ENCODE results near the gene HSPBP1. TPM values are rescaled to one million over a fixed set of nuclear protein-coding genes. Genes with fewer than 3 reads are reported as not detected.

The HSPBP1 gene
- total RNA-seq, 1 experiment from 2014 or later: 83.4 TPM

DNA sequence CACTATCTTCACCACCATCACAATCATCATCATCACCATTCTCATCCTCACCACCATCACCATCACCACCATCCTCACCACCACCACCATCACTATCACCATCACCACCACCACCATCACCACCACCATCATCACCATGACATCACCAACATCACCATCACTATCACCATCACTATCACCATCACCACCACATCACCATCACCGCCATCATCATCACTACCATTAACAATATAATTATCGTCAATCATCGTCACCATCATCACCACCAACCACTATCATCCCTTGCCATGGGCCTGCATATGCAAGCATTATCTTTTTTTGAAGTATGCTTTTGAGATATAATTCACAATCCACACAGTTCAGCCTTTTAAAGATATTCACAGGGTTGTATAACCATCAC, 13.5 kb downstream of the HSPBP1 start:
- intact Hi-C loops (cut with micrococcal nuclease; ENCODE audit: unreplicated experiment): no loop called here

DNA sequence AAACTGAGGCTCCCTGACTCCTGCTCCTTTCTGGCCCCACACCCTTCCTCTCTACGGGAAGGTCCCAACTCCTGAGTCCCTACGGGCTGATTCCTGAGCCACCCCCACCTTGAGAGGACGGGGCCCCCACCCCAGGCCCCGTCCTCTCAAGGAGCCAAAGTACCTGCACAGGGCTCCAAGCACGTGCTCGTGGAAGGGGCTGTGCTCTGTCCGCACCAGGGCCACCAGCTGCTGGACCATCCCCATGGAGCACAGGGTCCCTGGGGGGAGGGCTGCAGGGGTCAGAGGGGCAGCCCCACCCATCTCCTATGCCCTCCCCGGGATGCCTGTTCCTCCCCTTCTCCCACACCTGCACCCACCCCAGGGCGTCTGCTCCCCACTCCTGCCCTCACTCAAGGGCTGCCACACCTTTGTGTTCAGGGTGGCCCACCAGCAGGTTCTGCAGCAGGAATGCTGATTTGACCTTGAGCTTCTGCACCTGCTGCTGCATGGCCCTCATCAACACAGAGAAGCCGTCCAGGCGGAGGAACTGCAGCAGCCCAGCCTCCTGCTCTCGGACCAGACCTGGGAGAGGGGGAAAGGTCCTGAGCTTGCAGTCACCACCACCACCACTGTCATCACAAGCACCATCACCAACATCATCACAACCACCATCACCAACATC, 14.1 kb downstream of the HSPBP1 start:
- Histone ChIP-seq H3K27ac (ENCODE audit: low read depth, low read length, poor library complexity, severe bottlenecking) (no peak overlapping the region), H3K36me3 (ENCODE audit: insufficient read depth, low read length, poor library complexity, severe bottlenecking) (no peaks in the 10 kb centered on the region), H3K9me3 (ENCODE audit: low read depth, low read length, poor library complexity, severe bottlenecking) (no peaks in the 10 kb centered on the region), H3K4me1 (ENCODE audit: insufficient read depth, low read length, poor library complexity, severe bottlenecking) (no peaks in the 10 kb centered on the region), H3K27me3 (replicated peaks; ENCODE audit: insufficient read depth, low read depth, low read length, poor library complexity) (no peaks in the 10 kb centered on the region), H3K4me3 (ENCODE audit: low read depth, low read length, poor library complexity, severe bottlenecking) (no peak overlapping the region)
- intact Hi-C loops (cut with micrococcal nuclease; ENCODE audit: unreplicated experiment): no loop called here
- POLR2A ChIA-PET (ENCODE audit: low non-redundant PET): no interaction called here
- BruUV-seq (replicated peaks): no TSS peak
- no peak for TF ChIP-seq EZH2 (IDR thresholded peaks at IDR 0.05; ENCODE audit: borderline replicate concordance, low read depth, low read length, poor library complexity, severe bottlenecking)
- TF ChIP-seq, protein P1, sequence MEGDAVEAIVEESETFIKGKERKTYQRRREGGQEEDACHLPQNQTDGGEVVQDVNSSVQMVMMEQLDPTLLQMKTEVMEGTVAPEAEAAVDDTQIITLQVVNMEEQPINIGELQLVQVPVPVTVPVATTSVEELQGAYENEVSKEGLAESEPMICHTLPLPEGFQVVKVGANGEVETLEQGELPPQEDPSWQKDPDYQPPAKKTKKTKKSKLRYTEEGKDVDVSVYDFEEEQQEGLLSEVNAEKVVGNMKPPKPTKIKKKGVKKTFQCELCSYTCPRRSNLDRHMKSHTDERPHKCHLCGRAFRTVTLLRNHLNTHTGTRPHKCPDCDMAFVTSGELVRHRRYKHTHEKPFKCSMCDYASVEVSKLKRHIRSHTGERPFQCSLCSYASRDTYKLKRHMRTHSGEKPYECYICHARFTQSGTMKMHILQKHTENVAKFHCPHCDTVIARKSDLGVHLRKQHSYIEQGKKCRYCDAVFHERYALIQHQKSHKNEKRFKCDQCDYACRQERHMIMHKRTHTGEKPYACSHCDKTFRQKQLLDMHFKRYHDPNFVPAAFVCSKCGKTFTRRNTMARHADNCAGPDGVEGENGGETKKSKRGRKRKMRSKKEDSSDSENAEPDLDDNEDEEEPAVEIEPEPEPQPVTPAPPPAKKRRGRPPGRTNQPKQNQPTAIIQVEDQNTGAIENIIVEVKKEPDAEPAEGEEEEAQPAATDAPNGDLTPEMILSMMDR (conservative IDR thresholded peaks at IDR 0.05; ENCODE audit: low read depth, low read length): no peak
- CTCF ChIA-PET: no interaction called here
- DNase-seq (ENCODE audit: low spot score): no peak

More for the DNA sequence above, 13.5 kb downstream of the HSPBP1 start:
- H3K36me3 ChIP-seq (ENCODE audit: insufficient read depth, low read length, poor library complexity, severe bottlenecking): no peaks in the 10 kb centered on the region
- no peak overlapping the region for H3K27ac ChIP-seq (ENCODE audit: low read depth, low read length, poor library complexity, severe bottlenecking)
- no peaks in the 10 kb centered on the region for H3K4me1 ChIP-seq (ENCODE audit: insufficient read depth, low read length, poor library complexity, severe bottlenecking)
- H3K9me3 ChIP-seq (ENCODE audit: low read depth, low read length, poor library complexity, severe bottlenecking): no peaks in the 10 kb centered on the region
- no peak overlapping the region for H3K4me3 ChIP-seq (ENCODE audit: low read depth, low read length, poor library complexity, severe bottlenecking)
- no peak for DNase-seq (ENCODE audit: low spot score)
- no TSS peak for BruUV-seq (replicated peaks)
- no peak for TF ChIP-seq EZH2 (IDR thresholded peaks at IDR 0.05; ENCODE audit: borderline replicate concordance, low read depth, low read length, poor library complexity, severe bottlenecking)
- TF ChIP-seq, protein P1 (conservative IDR thresholded peaks at IDR 0.05; ENCODE audit: low read depth, low read length): no peak
- CTCF ChIA-PET: no interaction called here
- no peaks in the 10 kb centered on the region for H3K27me3 ChIP-seq (replicated peaks; ENCODE audit: insufficient read depth, low read depth, low read length, poor library complexity)
- POLR2A ChIA-PET (ENCODE audit: low non-redundant PET): no interaction called here

DNA sequence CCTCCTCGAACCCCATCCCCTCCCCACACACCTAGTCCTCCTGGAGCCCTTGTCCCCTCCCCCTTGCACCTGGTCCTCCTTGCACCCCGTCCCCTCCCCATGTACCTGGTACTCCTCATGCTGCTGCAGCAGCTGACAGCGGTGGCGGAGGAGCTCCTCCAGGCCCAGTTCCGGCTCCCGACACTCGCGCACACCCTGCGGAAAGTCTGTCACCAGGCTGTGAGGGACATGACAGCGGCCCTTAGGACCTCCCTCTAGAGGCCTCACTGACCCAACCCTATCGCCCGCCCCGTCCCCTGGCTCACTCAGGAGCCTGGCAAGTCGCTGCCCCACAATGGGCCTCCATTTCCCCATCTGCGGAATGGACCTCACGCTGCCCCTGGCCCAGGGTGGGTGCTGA, 14.7 kb downstream of the HSPBP1 start:
- intact Hi-C loops (cut with micrococcal nuclease; ENCODE audit: unreplicated experiment): no loop called here

More for the DNA sequence above, 14.7 kb downstream of the HSPBP1 start:
- no peak overlapping the region for H3K27ac ChIP-seq (ENCODE audit: low read depth, low read length, poor library complexity, severe bottlenecking)
- H3K9me3 ChIP-seq (ENCODE audit: low read depth, low read length, poor library complexity, severe bottlenecking): no peaks in the 10 kb centered on the region
- no peaks in the 10 kb centered on the region for H3K36me3 ChIP-seq (ENCODE audit: insufficient read depth, low read length, poor library complexity, severe bottlenecking)
- CTCF ChIA-PET: no interaction called here
- TF ChIP-seq, protein P1 (conservative IDR thresholded peaks at IDR 0.05; ENCODE audit: low read depth, low read length): no peak
- TF ChIP-seq EZH2 (IDR thresholded peaks at IDR 0.05; ENCODE audit: borderline replicate concordance, low read depth, low read length, poor library complexity, severe bottlenecking): no peak
- H3K4me3 ChIP-seq (ENCODE audit: low read depth, low read length, poor library complexity, severe bottlenecking): no peak overlapping the region
- DNase-seq (ENCODE audit: low spot score): no peak
- POLR2A ChIA-PET (ENCODE audit: low non-redundant PET): no interaction called here
- no peaks in the 10 kb centered on the region for H3K27me3 ChIP-seq (replicated peaks; ENCODE audit: insufficient read depth, low read depth, low read length, poor library complexity)
- H3K4me1 ChIP-seq (ENCODE audit: insufficient read depth, low read length, poor library complexity, severe bottlenecking): no peaks in the 10 kb centered on the region
- no TSS peak for BruUV-seq (replicated peaks)

Measured in A673 (cell line).